NCI-H460 (cell line): ENCODE measurements around the gene HDGF. TPM values are rescaled to one million over a fixed set of nuclear protein-coding genes. Genes with fewer than 3 reads are reported as not detected.
"Not testable (repeated sequence)": the region's sequence is repeated elsewhere in the genome, so short reads cannot be mapped to it uniquely, and the experiment has no call there.

Experiments used
- DNase-seq: peaks from one replicate; pipeline ENCODE4 v3.0.0-alpha.2; 2016; ENCODE audit warnings: low read depth; ENCODE audit errors: extremely low read depth
- total RNA-seq: library from RNA; depleted of rRNA; stranded (reverse); fragments of >200 nt; shearing (Covaris generic); gene quantifications from 2 replicates; pipeline ENCODE4 v1.2.3, GENCODE V29; 2014

HDGF gene
- total RNA-seq, 1 experiment from 2014 or later: 460 TPM

DNA sequence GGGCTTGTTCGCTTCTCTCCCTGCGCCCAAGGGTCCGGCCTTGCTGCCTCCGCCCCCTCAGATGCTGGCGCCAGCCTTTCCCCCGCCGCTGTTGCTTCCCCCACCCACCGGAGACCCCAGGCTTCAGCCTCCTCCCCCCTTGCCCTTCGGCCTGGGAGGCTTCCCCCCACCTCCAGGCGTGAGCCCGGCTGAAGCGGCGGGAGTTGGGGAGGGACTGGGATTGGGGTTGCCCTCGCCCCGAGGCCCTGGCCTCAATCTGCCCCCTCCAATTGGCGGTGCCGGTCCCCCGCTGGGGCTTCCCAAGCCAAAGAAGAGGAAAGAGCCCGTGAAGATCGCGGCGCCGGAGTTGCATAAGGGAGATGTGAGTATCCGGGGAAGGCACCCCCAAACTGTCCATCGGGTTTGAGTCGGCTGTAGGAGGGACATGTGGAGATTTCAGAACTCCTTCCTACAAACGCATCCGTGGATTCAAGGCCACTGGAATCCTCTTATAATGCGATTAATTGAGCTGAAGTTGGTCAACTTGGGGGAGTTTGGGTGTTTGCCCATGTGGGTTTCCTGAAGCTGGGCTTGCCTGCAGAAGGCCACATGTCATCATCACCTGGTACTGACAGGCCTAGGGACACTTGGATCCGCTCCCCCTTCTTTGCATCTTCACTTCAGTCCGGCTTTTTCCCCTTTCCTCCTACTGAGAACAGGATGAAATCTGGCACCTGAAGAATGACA, 16.6 kb upstream of the HDGF start:
- DNase-seq: no peak

GRCh38 chr1:156767101-156767878, 15.8 kb upstream of the HDGF start, which contains the start of gene PRCC:
TSS of gene PRCC (plus strand) at chr1:156767535. CDS start at chr1:156767772, 237 bp downstream.
- peak; percentile 100 for DNase-seq

GRCh38 chr1:156766298-156767100, 15.0 kb upstream of the HDGF start:
- DNase-seq: no peak

- no peak for DNase-seq
Measured at GRCh38 chr1:156765666-156766065, 14.2 kb upstream of the HDGF start.

GRCh38 chr1:156765136-156765535, 13.7 kb upstream of the HDGF start:
- not testable (repeated sequence) for DNase-seq

GRCh38 chr1:156760796-156761104, 9.3 kb upstream of the HDGF start:
- DNase-seq: no peak

- no peak for DNase-seq
Measured at GRCh38 chr1:156760092-156760795, 8.8 kb upstream of the HDGF start.

DNA sequence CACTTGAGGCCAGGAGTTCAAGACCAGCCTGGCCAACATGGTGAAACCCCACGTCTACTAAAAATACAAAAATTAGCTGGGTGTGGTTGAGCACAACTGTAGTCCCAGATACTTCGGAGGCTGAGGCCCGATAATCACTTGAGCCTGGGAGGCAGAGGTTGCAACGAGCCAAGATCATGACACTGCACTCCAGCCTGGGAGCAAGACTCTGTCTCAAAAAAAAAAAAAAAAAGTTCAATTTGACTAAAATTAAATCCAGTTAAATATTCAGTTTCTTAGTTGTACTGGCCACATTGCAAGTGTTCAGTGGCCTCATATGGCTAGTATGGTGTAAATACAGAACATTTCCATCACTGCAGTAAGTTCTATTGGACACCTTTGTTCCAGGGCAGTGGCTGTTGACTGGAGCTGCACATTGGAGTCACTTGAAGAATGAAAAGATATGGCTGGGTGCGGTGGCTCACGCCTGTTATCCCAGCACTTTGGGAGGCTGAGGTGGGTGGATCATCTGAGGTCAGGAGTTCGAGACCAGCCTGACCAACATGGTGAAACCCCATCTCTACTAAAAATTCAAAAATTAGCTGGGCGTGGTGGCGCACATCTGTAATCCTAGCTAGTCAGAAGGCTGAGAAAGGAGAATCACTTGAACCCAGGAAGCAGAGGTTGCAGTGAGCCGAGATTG, 6.2 kb upstream of the HDGF start:
- DNase-seq: not testable (repeated sequence)

GRCh38 chr1:156756355-156756754, 4.9 kb upstream of the HDGF start:
- no peak for DNase-seq

- no peak for DNase-seq
Measured at GRCh38 chr1:156755527-156755950, 4.1 kb upstream of the HDGF start.

DNA sequence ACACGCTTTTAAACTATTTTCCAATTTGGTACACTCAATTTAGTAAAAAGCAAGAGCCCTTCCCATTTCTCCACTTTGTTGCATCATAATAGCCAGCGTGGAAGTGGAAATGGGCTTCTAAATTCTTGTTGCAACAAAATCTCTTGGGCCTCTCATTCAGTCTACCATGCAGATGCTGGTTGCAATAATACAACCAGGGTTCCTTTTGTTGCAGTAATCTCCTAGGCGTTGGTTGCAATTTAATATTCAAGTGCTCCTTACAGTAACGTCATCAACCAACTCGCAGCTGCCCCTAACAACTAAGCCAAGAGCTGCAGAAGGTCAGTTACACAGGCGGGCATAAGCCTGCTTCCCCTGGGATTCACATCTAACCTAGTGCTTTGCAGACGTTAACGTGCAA, 2.7 kb upstream of the HDGF start:
- DNase-seq: no peak

- DNase-seq: no peak
Measured at GRCh38 chr1:156752843-156753482, 1.5 kb upstream of the HDGF start.

DNA sequence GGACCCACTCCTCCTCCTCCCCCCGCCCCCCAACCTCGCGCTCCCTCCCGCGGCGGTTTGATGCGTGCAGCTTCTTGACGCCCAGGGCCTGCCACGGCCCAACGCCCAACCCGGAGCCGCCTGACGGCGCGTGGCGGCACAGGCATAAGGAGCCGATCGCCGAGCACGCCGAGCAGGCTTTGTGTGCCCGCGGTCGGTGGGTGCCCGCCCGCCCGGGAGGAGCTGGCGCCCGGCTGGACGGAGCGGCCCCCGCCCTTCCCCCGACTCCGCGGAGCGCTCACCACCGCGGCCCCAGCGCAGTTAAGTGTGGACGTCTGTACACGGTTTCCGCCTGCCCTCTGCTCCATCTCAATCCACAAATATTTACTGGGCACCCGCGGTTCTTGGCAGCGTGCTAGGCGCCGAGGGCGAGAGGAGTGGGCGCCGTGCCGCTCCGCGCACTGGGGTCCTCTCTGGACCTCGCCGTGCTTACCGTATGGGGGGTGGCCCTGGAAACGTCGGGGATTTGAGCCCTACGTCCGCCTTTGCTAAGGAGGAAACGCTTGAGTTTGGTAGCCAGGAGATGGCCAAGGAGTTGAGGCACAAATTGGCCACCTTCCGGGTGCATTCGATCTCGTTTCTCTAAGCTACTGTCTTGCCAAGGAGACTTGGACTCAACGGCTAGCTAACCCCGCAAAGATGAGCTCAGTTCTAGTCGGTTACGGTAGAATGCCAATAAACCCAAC, 444 bp upstream of the HDGF start:
- DNase-seq: peak; percentile 98

DNA sequence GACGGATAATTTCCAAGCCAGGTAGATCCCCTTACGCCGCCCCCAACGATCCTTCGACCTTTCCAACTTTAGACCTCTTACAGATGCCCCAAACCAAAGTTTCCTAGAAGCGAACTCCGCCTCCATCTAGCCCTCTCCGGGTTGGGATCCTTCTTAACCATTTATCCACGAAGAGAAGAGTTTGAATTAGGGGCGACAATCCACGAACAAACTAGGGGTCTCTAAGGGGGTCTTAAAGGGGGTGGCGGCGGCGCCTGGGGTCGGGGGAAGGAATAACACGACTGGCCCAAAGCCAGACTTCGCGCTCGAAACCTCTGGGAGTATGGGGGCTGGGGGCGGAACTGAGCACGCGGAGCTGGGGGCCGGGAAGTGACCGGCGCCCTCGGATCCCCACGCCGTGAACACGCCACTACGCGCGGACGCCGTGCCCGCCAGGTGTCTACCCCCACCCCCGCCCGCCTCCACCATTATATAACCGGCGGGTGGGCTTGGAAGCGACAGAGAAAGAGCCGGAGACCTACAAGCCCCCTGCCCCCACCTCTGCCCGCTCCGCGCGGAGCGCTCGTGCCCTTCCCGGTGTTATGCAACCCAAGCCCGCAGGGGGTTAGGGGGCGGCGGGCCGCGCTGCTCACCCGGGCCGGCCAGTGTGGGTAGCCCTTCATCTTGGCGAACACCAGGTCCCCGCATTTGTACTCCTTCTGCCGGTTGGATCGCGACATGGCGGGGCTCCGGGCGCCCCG, 594 bp downstream of the HDGF start:
- no peak for DNase-seq

DNA sequence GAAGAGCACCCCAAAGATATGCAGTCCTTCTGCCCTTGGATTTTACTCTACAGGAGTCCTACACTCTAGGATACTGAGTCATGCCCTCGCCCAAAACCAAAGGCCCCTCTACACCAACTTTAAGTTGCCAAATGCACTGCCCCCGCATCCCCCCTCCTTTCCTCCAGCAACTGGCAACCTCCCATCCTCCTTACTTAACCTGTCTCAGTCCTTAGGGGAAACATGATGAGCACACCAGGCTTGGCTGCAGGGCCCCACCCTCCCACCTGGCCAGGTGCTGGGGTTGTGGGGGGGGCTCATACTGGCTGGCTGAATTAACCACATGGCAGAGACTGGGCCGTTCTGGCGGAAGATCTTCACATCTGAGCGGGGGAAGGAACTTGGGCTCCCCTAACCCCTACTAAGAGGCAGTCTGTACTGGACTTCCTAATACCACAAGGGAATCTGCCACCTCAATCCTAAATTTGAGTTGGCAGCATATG, 1.2 kb downstream of the HDGF start:
- DNase-seq: no peak

DNA sequence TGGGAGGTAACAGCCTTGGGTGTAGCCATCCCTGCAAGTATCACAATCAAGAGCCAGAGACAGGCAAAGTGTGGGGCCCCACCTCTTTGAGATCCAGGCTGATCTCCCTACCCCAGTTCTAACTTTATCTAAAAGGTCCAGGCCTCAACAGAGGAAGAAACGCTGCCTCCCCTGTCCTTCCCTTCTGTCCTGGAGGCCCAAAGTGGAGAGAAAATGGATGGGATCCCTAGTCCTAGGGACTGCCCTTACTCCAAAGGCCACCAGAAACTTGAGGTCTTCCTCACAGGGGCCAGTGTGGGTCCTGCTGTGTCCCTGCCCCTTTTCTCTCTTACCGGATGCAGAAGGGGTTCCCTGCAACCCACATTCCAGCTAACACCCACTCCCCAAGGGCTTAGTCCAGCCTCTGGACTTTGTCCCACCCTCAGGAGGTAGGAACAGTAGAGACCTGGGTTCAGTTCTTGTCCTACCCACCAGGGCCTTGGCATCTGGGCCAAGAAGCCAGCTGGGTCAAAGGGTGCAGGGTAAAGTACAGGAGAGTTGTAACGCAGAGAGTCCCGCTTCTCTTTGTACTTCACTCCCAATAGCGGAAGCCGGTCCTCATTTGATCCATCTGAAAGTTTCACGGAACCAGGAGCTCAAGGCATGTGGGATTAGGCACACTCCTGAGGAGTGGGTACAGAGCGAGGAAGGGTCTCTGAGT, 1.9 kb downstream of the HDGF start:
- DNase-seq: no peak

DNA sequence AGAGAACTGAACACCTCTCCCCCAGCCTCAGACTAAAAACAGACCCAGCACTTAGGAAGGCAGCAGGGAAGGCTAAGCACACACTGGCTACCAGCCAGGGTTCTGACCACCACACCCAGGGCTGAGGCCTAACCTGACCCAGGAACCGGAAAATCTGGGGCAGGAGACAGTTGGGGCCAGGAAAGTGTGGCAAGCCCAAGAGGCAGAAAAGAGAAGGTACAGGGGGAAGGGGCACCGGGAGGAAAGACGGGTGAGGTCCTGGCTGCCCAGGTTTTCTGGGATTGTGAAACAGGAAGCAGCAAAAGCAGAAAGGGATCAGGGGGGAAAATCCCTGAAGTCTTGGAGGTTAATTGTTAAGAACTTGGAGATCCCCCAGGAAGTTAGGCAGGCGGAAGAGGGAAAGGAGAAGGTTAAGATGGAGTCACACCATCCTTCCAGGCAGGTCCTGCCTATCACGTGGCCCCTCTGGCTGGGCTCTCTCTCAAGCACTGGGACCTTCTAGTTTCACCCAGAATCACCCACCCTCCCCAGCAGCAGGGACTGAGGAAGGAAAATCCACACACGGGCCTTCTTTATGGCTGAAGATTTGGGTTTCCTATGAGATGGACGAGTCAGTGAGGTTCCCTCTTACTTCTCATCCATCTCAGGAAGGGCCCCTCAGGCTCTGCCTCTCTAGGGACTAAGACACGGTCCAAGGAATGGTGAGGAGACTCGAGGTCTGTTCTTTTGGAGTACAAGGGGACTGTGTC, 2.6 kb downstream of the HDGF start:
- no peak for DNase-seq
